ENCODE data around the gene FBXL17. TPM values are rescaled to one million over a fixed set of nuclear protein-coding genes. Genes with fewer than 3 reads are reported as not detected.

The FBXL17 gene
- total RNA-seq, 1 donor from 2014 or later: 22.4 TPM

DNA sequence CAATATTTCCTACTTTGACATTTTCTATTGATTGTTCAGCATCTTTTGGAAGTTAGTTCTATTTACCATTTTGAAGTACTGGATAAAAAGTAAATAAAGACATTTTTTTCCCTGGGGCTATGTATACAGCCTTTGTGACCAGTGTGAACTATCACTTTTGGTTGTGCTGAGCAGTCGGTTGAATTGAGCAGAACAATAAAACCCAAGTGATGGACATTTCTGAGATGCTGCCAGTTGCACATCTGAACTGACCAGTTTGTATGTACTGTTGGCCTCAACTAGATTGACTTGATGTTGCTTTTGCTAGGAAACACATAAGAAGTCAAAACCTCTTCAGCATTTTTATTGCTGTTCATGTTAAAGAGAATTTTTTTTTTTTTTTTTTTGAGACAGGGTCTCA, 451.0 kb downstream of the FBXL17 start:
- H3K4me1 ChIP-seq (ENCODE audit: control insufficient read depth in 3 of 3, insufficient read depth in 3 of 3, low read length in 3 of 3): no peaks in the 10 kb centered on the region
- H3K27ac ChIP-seq (ENCODE audit: low read depth, low read length): no peak overlapping the region
- H3K9me3 ChIP-seq (ENCODE audit: control insufficient read depth in 3 of 3, low read length in 3 of 3): no peaks in the 10 kb centered on the region
- no peaks in the 10 kb centered on the region for H3K36me3 ChIP-seq (ENCODE audit: control insufficient read depth in 3 of 3, insufficient read depth in 3 of 3, low read length in 3 of 3)
- no peak overlapping the region for H3K9ac ChIP-seq (ENCODE audit: low read depth in 1 of 3, low read length in 3 of 3)
- no peaks in the 10 kb centered on the region for H3K27me3 ChIP-seq (ENCODE audit: control insufficient read depth in 3 of 3, insufficient read depth in 3 of 3, low read length in 3 of 3)
- no peak overlapping the region for H3K4me3 ChIP-seq (ENCODE audit: low read length in 3 of 3)

DNA sequence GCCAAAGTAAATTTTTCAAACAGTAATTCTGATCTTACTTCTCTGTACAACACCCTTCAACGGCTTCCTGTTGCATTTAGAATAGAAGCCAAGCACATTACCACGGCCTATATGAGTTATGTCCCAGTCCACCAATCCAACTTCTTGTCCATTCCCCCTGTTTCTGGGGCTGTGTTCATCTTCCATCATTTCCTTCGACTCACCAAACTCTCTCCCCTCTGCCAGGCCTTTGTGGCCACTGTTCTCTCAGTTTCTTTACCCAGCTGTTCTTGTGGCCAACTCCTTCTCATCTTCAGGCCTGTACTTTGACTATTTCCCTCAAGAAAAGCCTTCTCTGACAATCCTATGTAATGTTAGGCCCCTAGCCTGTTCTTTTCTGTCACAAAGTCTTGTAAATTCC, 451.8 kb downstream of the FBXL17 start:
- Histone ChIP-seq H3K27me3 (ENCODE audit: control insufficient read depth in 3 of 3, insufficient read depth in 3 of 3, low read length in 3 of 3) (no peaks in the 10 kb centered on the region), H3K9me3 (ENCODE audit: control insufficient read depth in 3 of 3, low read length in 3 of 3) (no peaks in the 10 kb centered on the region), H3K36me3 (ENCODE audit: control insufficient read depth in 3 of 3, insufficient read depth in 3 of 3, low read length in 3 of 3) (no peaks in the 10 kb centered on the region), H3K4me1 (ENCODE audit: control insufficient read depth in 3 of 3, insufficient read depth in 3 of 3, low read length in 3 of 3) (no peaks in the 10 kb centered on the region), H3K4me3 (ENCODE audit: low read length in 3 of 3) (no peak overlapping the region), H3K9ac (ENCODE audit: low read depth in 1 of 3, low read length in 3 of 3) (no peak overlapping the region), H3K27ac (ENCODE audit: low read depth, low read length) (no peak overlapping the region)

DNA sequence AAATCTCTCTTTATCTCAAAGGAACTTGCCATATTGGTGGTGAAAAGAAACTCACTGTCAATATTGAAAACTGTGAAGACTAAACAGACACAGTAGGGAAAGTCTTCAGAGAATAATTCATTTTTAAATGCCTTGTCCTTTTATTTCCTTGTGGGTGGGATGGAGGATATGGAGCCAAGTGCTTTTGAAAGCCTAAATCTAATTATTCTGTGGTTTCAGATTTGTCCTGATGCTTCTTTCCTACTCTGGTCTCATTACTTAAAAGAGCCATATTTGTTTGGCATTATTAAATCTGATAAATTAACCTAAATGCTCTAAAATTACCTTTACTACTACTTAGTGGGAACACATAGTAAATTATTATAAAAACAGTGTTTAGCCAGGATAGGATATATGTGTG, 452.8 kb downstream of the FBXL17 start:
- no peaks in the 10 kb centered on the region for H3K4me1 ChIP-seq (ENCODE audit: control insufficient read depth in 3 of 3, insufficient read depth in 3 of 3, low read length in 3 of 3)
- no peak overlapping the region for H3K4me3 ChIP-seq (ENCODE audit: low read length in 3 of 3)
- H3K27ac ChIP-seq (ENCODE audit: low read depth, low read length): no peak overlapping the region
- no peaks in the 10 kb centered on the region for H3K9me3 ChIP-seq (ENCODE audit: control insufficient read depth in 3 of 3, low read length in 3 of 3)
- H3K9ac ChIP-seq (ENCODE audit: low read depth in 1 of 3, low read length in 3 of 3): no peak overlapping the region
- no peaks in the 10 kb centered on the region for H3K27me3 ChIP-seq (ENCODE audit: control insufficient read depth in 3 of 3, insufficient read depth in 3 of 3, low read length in 3 of 3)
- no peaks in the 10 kb centered on the region for H3K36me3 ChIP-seq (ENCODE audit: control insufficient read depth in 3 of 3, insufficient read depth in 3 of 3, low read length in 3 of 3)

DNA sequence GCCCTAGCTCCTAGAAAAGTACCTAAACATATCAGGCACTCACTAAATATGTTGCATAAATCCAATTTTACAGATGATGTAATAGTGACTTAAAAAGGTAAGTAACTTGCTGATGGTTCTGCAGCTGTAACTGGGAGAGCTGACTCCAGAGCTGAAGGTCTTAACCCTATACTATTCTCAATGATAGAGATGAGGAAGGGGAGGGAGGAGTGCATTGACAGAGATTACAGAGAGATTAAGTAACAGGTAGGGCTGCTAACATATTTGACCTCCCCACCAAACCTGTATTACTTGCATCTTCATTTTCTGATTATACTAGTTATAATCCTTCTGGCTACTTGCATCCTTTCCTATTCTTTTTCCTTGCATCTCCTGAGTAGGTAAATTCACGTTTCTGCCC, 455.8 kb downstream of the FBXL17 start:
- H3K9me3 ChIP-seq (ENCODE audit: control insufficient read depth in 3 of 3, low read length in 3 of 3): no peaks in the 10 kb centered on the region
- H3K27ac ChIP-seq (ENCODE audit: low read depth, low read length): no peak overlapping the region
- H3K27me3 ChIP-seq (ENCODE audit: control insufficient read depth in 3 of 3, insufficient read depth in 3 of 3, low read length in 3 of 3): no peaks in the 10 kb centered on the region
- H3K9ac ChIP-seq (ENCODE audit: low read depth in 1 of 3, low read length in 3 of 3): no peak overlapping the region
- no peak overlapping the region for H3K4me3 ChIP-seq (ENCODE audit: low read length in 3 of 3)
- H3K36me3 ChIP-seq (ENCODE audit: control insufficient read depth in 3 of 3, insufficient read depth in 3 of 3, low read length in 3 of 3): no peaks in the 10 kb centered on the region
- H3K4me1 ChIP-seq (ENCODE audit: control insufficient read depth in 3 of 3, insufficient read depth in 3 of 3, low read length in 3 of 3): no peaks in the 10 kb centered on the region

DNA sequence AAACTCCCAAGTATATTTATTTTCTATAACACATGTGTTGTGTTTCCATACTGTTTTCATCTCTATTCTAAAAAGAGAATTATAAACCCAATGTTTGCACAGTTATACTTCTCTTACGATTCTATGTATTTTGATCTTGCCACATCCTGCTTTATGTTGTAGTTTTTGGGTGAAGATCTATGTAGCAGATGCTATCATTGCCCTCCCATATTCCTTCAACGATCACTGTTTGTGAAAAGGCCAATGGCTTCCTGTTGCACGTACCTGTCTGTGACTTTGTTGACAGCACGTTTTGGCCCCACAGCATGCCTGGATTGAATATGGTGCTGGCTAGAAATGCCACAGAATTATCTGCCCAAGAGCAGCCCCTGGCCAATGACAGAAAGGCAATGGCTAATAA, 456.7 kb downstream of the FBXL17 start:
- H3K4me1 ChIP-seq (ENCODE audit: control insufficient read depth in 3 of 3, insufficient read depth in 3 of 3, low read length in 3 of 3): no peaks in the 10 kb centered on the region
- H3K27ac ChIP-seq (ENCODE audit: low read depth, low read length): no peak overlapping the region
- H3K9ac ChIP-seq (ENCODE audit: low read depth in 1 of 3, low read length in 3 of 3): no peak overlapping the region
- H3K36me3 ChIP-seq (ENCODE audit: control insufficient read depth in 3 of 3, insufficient read depth in 3 of 3, low read length in 3 of 3): no peaks in the 10 kb centered on the region
- H3K27me3 ChIP-seq (ENCODE audit: control insufficient read depth in 3 of 3, insufficient read depth in 3 of 3, low read length in 3 of 3): no peaks in the 10 kb centered on the region
- no peaks in the 10 kb centered on the region for H3K9me3 ChIP-seq (ENCODE audit: control insufficient read depth in 3 of 3, low read length in 3 of 3)
- no peak overlapping the region for H3K4me3 ChIP-seq (ENCODE audit: low read length in 3 of 3)

DNA sequence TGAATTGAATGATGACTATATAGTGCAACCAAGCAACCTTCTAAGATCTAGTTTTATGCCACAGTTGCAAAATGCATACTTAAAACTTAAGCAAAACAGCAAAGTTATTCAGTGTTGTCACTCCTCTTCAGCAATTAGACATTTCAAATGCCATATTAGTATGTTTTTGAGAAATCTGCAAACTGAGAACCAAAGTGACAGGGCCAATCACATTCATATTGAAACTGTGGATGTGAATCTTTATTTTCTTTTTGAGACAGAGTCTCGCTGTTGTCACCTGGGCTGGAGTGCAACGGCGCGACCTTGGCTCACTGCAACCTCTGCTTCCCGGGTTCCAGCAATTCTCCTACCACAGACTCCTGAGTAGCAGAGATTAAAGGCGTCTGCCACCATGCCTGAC, 461.9 kb downstream of the FBXL17 start:
- Histone ChIP-seq H3K27ac (ENCODE audit: low read depth, low read length) (no peak overlapping the region), H3K36me3 (ENCODE audit: control insufficient read depth in 3 of 3, insufficient read depth in 3 of 3, low read length in 3 of 3) (no peaks in the 10 kb centered on the region), H3K4me3 (ENCODE audit: low read length in 3 of 3) (no peak overlapping the region), H3K27me3 (ENCODE audit: control insufficient read depth in 3 of 3, insufficient read depth in 3 of 3, low read length in 3 of 3) (no peaks in the 10 kb centered on the region), H3K4me1 (ENCODE audit: control insufficient read depth in 3 of 3, insufficient read depth in 3 of 3, low read length in 3 of 3) (no peaks in the 10 kb centered on the region), H3K9me3 (ENCODE audit: control insufficient read depth in 3 of 3, low read length in 3 of 3) (no peaks in the 10 kb centered on the region), H3K9ac (ENCODE audit: low read depth in 1 of 3, low read length in 3 of 3) (no peak overlapping the region)

DNA sequence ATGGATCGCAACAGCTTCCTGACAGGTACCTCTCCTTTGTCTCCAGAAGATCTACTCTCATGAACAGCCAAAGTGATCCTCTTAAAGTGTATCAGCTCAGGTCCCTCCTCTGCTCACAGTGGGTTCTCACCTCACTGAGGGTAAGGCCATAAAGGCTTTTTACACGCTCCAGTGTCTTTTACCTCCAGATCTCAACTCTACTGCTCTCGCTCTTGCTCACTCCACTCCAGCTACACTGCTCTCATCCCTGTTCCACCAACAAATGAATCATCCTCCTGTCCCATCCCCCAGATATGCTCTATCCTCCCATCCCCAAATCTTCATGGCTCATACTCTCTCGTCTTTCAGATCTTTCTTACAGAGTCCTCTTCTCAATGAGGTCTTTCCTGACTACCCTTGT, 462.5 kb downstream of the FBXL17 start:
- no peaks in the 10 kb centered on the region for H3K4me1 ChIP-seq (ENCODE audit: control insufficient read depth in 3 of 3, insufficient read depth in 3 of 3, low read length in 3 of 3)
- no peak overlapping the region for H3K4me3 ChIP-seq (ENCODE audit: low read length in 3 of 3)
- H3K27ac ChIP-seq (ENCODE audit: low read depth, low read length): no peak overlapping the region
- H3K9ac ChIP-seq (ENCODE audit: low read depth in 1 of 3, low read length in 3 of 3): no peak overlapping the region
- no peaks in the 10 kb centered on the region for H3K9me3 ChIP-seq (ENCODE audit: control insufficient read depth in 3 of 3, low read length in 3 of 3)
- no peaks in the 10 kb centered on the region for H3K27me3 ChIP-seq (ENCODE audit: control insufficient read depth in 3 of 3, insufficient read depth in 3 of 3, low read length in 3 of 3)
- no peaks in the 10 kb centered on the region for H3K36me3 ChIP-seq (ENCODE audit: control insufficient read depth in 3 of 3, insufficient read depth in 3 of 3, low read length in 3 of 3)

DNA sequence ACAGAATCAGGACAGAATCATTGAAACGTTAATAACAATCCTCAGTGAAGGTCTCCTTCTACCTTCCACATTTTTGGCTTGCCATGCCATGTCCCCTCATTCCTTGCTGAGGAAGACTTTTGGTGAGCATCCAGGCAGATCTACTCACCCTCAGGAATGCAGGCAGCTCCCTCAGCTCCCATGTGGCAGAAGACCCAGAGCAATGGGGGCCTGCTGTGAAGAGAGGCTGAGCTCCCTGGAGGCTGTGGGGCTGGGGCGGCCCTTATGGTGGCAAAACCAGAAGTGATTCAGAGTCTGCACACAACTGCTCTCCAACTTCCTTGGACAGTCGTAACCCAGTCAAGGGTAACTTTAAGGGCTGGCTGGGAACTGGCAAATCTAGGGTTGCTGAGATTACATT, 463.9 kb downstream of the FBXL17 start:
- Histone ChIP-seq H3K27me3 (ENCODE audit: control insufficient read depth in 3 of 3, insufficient read depth in 3 of 3, low read length in 3 of 3) (no peaks in the 10 kb centered on the region), H3K9ac (ENCODE audit: low read depth in 1 of 3, low read length in 3 of 3) (no peak overlapping the region), H3K36me3 (ENCODE audit: control insufficient read depth in 3 of 3, insufficient read depth in 3 of 3, low read length in 3 of 3) (no peaks in the 10 kb centered on the region), H3K4me3 (ENCODE audit: low read length in 3 of 3) (no peak overlapping the region), H3K4me1 (ENCODE audit: control insufficient read depth in 3 of 3, insufficient read depth in 3 of 3, low read length in 3 of 3) (no peaks in the 10 kb centered on the region), H3K27ac (ENCODE audit: low read depth, low read length) (no peak overlapping the region), H3K9me3 (ENCODE audit: control insufficient read depth in 3 of 3, low read length in 3 of 3) (no peaks in the 10 kb centered on the region)

DNA sequence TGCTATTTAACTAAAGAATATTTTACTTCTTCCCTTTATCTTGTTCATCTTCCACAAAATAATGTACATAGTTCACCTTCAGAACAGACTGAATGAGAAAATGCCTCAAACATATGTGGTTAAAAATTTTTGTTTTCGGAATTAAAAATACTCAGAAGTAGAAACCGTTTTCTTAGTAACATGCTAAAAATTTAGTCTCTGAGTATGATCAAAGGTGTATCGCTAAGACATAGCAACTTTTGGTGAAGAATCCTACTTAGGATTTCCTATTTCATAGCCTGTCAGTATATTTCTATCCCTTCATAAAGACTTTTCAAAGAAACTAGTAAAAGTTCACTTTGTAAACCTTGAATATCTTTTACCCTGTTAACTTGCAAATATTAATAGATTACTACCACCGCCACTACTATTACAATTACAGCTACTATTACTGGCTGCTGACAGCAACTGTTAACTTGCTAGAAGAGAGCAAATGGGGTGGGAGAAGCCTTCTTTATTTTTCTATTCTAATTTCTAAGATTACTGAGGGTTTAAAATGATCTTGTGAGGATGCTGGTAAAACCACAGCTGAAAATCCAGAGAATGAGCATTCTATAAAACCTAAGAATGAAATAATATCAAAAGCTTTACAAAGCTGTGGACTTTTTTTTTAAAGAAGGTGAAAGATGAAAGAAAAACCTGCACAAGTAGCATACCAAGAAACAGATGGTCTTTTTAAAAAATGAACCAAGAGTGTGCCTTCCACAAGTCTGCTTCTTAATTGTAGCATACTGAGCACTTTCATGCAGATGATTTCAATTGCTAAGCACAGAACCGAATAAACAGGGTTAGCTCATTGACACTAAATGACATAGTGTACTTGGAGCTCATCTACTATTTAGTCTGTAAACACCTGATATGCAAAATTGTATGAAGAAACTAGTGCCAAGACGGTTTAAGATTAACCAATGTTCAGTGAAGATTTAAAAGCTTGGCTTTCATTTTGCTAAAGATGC, 464.9 kb downstream of the FBXL17 start:
- H3K36me3 ChIP-seq (ENCODE audit: control insufficient read depth in 3 of 3, insufficient read depth in 3 of 3, low read length in 3 of 3): no peaks in the 10 kb centered on the region
- no peaks in the 10 kb centered on the region for H3K27me3 ChIP-seq (ENCODE audit: control insufficient read depth in 3 of 3, insufficient read depth in 3 of 3, low read length in 3 of 3)
- no peak overlapping the region for H3K4me3 ChIP-seq (ENCODE audit: low read length in 3 of 3)
- H3K9me3 ChIP-seq (ENCODE audit: control insufficient read depth in 3 of 3, low read length in 3 of 3): no peaks in the 10 kb centered on the region
- no peaks in the 10 kb centered on the region for H3K4me1 ChIP-seq (ENCODE audit: control insufficient read depth in 3 of 3, insufficient read depth in 3 of 3, low read length in 3 of 3)
- no peak overlapping the region for H3K9ac ChIP-seq (ENCODE audit: low read depth in 1 of 3, low read length in 3 of 3)
- no peak overlapping the region for H3K27ac ChIP-seq (ENCODE audit: low read depth, low read length)

DNA sequence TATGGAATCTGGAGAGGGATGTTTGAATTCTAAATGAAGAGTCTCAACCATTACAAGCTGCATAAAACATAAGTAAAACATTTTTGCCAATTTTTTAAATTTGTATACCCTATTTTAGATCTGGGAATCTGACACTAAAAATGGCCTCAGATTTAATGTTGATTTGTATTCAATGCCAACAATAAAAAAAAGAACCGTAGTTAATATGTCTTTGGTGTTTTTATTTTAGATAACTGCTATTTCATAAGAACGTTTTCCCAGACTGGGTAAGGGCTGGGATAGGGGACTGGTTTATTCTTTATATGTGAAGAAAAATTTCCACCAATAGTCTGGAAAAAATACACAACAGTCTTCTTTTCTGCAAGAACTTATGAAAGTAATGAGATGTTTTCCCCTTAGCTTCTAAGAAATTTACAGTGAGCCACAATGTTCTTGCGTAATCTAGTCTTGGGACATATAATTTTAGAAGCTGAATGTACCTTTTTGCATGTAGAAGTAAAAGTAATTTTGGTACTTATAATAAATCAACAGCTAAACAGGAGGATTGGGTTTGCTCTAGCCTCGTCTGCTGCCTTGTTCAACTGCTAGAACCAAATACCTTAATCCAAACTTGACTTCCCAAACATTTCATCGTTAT, 466.6 kb downstream of the FBXL17 start:
- H3K9ac ChIP-seq (ENCODE audit: low read depth in 1 of 3, low read length in 3 of 3): no peak overlapping the region
- no peak overlapping the region for H3K4me3 ChIP-seq (ENCODE audit: low read length in 3 of 3)
- H3K9me3 ChIP-seq (ENCODE audit: control insufficient read depth in 3 of 3, low read length in 3 of 3): no peaks in the 10 kb centered on the region
- H3K27me3 ChIP-seq (ENCODE audit: control insufficient read depth in 3 of 3, insufficient read depth in 3 of 3, low read length in 3 of 3): no peaks in the 10 kb centered on the region
- no peaks in the 10 kb centered on the region for H3K36me3 ChIP-seq (ENCODE audit: control insufficient read depth in 3 of 3, insufficient read depth in 3 of 3, low read length in 3 of 3)
- H3K27ac ChIP-seq (ENCODE audit: low read depth, low read length): no peak overlapping the region
- no peaks in the 10 kb centered on the region for H3K4me1 ChIP-seq (ENCODE audit: control insufficient read depth in 3 of 3, insufficient read depth in 3 of 3, low read length in 3 of 3)
